Activated CD4-positive, alpha-beta T cell treated with anti-CD3 and anti-CD28 coated beads, Interleukin-2, Interleukin-6, amounts not matched to agents 100 ng/mL and 50 ng/mL, durations not matched to agents 16 hours and 8 hours (primary cell): ENCODE measurements around the gene PHF20.
"Not testable (repeated sequence)": the region's sequence is repeated elsewhere in the genome, so short reads cannot be mapped to it uniquely, and the experiment has no call there.

Experiments used
- DNase-seq: peaks from one replicate; pipeline ENCODE4 v3.0.0-alpha.2; 2020

PHF20 gene

GRCh38 chr20:35842361-35842760, 70.5 kb downstream of the PHF20 start:
- DNase-seq, result no peak

DNA sequence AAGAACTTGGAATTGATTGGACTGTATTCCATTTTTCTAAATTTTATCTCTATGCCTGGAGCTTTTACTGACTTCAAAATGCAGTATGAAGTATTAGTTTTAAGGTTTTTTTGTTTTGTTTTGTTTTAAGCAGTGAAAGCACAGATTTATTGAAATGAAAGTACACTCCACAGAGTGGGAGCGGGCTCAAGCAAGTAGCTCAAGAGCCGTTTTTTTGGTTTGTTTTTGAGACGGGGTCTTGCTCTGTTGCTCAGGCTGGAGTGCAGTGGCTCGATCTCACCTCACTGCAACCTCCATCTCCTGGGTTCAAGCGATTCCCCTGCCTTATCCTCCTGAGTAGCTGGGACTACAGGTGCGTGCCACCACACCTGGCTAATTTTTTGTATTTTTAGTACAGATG, 72.1 kb downstream of the PHF20 start:
- not testable (repeated sequence) for DNase-seq

- no peak for DNase-seq
Measured at GRCh38 chr20:35845561-35845960, 73.7 kb downstream of the PHF20 start.

DNA sequence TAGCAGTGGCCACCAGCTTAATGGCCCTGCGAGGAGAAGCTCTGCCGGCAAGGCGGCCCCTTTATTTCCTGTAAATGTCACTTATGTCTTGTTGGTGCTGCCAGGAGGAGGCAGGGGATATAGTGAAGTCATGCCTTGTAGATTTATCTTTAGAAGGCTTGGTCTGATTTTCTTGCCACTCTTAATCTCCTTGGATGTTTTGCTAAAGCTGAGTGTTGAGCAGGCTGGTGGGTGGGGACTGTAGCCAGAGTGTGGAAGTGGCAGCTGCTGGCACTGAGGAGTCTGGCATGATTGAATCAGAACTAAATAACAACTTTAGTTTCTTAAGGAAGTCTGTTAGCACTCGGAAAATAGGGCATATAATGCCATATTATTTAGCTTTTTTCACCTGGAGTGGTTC, 77.9 kb downstream of the PHF20 start:
- no peak for DNase-seq

GRCh38 chr20:35851659-35852058, 79.8 kb downstream of the PHF20 start:
- not testable (repeated sequence) for DNase-seq

GRCh38 chr20:35854713-35855348, 83.0 kb downstream of the PHF20 start:
- no peak for DNase-seq

DNA sequence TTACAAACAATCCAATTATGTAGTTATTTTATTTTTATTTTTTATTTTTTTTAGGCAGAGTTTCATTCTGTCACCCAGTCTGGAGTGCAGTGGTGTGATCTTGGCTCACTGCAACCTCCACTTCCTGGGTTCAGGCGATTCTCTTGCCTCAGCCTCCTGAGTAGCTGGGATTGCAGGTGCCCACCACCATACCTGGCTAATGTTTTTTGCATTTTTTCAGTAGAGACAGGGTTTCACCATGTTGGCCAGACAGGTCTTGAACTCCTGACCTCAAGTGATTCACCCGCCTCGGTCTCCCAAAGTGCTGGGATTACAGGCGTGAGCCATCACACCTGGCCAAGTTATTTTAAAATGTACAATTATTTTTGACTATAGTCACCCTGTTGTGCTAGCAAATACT, 83.8 kb downstream of the PHF20 start:
- DNase-seq, result not testable (repeated sequence)

DNA sequence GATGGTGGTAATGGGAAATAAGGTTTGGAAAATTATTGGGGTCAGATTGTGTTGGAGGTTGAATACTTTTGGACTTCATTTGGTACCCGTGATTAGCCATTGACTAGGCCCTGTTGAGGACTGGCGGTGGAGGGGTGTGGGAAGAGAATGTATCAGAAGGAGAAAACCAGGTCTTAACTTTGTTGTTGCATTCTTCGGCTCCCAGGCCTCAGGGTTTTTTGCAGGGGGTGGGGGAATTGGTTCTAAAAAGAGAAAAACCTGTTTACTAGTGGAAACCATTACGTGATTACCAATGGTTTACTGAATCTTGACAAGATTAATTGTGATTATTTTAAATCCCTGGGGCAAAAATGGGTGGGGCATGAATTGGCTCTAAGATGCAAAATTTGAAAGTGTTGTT, 85.1 kb downstream of the PHF20 start:
- no peak for DNase-seq

- DNase-seq, result no peak
Measured at GRCh38 chr20:35866418-35867202, 94.8 kb downstream of the PHF20 start.

GRCh38 chr20:35870541-35871258, 98.9 kb downstream of the PHF20 start:
- DNase-seq, result no peak

DNA sequence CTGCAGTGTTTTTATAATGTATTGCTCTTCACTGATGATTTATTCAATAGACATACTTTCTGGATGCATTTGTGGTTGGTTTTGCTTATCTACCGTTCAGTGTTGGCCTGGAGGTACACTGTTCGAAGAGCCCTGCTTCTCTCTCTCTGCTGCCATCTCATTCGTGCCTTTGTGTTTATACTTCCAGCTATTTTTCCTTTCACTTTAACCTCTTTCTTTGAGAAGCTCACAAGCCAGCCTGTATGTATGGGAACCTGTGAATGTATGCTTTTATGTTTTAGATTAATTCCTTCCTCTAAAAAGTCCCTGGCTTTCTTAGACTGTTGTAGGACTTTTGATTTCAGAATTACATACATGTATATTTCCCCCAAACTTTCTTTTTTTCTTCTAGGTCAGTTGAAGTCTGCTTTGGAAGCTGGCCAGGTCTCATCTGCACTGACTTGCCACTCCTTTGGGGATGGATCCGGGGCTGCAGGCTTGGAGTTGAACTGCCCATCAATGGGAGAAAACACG, 99.5 kb downstream of the PHF20 start:
- DNase-seq, result no peak

- no peak for DNase-seq
Measured at GRCh38 chr20:35876033-35876320, 104.2 kb downstream of the PHF20 start.

DNA sequence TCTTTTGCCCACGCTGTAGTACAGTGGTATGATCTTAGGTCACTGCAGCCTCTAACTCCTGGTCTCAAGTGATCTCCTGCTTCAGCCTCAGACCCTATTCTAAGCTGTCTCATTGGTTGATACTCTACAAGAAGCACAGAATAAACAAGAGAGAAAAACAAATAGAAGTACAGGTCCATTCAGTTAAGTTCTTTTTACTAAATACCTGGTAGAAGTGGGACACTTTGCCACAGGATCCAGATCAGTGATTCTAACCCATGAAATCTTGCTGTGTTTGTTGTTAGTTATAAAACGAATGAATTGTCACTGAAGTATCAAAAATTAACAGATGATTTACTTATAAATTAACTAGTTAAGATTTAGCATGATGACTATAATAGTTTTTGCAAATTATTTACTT, 105.8 kb downstream of the PHF20 start:
- no peak for DNase-seq

DNA sequence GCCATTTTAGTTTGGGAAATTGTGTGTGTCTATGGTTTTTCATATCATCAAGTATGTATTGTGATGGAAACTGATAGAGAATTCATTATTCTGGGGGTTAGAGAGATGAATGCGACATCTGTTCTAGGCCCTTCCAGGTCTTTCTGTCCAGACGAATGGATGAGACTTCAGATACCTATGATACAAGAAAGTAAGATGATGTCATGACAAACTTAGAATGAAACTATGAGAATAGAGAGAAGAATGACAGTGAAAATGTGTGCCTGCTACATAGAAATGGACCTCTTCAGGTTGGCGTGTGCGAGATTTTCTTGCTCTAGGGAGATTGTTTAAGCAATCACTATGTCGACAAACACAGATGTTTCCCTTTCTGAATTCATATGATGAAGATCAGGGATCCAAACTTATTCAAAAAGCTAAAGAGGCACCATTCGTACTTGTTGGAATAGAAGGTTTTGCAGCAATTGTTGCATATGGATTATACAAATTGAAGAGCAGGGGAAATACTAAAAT, 106.4 kb downstream of the PHF20 start:
- no peak for DNase-seq

GRCh38 chr20:35881676-35882075, 109.9 kb downstream of the PHF20 start:
- DNase-seq, result no peak

DNA sequence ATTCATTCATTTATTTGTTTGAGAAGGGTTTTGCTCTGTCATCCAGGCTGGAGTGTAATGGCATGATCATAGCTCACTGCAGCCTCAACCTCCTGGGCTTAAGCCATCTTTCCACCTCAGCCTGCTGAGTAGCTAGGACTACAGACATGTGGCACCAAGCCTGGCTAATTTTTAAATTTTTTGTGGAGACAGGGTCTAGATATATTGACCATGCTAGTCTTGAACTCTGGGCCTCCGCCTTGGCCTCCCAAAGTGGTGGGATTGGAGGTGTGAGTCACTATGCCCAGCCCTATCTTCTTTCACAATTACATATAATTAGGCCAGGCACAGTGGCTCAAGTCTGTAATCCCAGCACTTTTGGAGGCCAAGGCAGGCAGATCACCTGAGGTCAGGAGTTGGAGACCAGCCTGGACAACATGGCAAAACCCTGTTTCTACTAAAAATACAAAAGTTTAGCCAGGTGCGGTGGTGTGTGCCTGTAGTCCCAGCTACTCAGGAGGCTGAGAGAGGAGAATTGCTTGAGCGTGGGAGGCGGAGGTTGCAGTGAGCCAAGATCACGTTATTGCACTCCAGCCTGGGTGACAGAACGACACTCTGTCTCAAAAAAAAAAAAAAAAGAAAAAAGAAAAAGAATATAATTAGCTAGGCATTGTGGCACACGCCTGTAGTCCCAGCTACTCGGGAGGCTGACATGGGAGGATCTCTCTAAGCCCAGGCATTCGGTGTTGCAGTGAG, 110.8 kb downstream of the PHF20 start:
- not testable (repeated sequence) for DNase-seq

- DNase-seq, result no peak
Measured at GRCh38 chr20:35883336-35883777, 111.5 kb downstream of the PHF20 start.

DNA sequence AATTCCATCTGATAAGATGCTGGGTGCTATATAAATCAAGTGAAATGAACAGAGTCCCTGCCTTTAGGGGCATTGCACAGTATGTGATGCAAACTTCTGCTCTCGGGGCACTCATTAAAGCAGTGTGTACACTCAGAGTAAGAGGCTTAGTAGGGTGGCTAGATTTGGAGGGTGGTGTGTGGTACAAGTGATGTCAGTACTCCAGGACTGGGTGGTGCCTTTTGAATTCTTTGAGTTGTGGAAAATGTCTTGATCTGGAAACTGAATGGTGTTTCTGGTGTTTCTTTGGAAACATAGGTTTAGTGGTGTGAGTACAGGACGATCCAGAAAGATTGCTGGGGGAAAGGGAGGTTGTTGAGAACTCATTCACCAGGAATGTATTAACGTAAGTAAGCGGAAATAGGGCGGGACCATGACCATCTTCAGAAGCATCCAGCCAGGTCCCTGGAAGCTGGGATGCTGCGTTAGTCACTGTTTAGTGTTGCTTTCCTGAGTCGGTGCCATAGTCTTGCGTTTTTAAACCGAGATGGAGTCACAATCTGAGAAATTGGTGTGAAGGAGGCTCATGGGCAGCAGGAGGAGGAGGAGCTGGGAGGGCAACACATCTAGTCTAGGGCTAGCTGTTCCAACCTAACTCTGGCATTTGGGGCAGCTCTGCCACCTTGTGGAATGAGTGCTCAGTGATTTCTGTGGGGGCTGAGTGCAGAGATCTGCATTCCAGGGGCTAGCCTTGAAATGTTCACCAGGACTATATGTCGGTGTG, 112.1 kb downstream of the PHF20 start:
- peak; percentile 54 for DNase-seq

GRCh38 chr20:35884541-35884865, 112.7 kb downstream of the PHF20 start:
- no peak for DNase-seq

- no peak for DNase-seq
Measured at GRCh38 chr20:35885212-35885611, 113.4 kb downstream of the PHF20 start.

- no peak for DNase-seq
Measured at GRCh38 chr20:35886537-35886936, 114.7 kb downstream of the PHF20 start.

DNA sequence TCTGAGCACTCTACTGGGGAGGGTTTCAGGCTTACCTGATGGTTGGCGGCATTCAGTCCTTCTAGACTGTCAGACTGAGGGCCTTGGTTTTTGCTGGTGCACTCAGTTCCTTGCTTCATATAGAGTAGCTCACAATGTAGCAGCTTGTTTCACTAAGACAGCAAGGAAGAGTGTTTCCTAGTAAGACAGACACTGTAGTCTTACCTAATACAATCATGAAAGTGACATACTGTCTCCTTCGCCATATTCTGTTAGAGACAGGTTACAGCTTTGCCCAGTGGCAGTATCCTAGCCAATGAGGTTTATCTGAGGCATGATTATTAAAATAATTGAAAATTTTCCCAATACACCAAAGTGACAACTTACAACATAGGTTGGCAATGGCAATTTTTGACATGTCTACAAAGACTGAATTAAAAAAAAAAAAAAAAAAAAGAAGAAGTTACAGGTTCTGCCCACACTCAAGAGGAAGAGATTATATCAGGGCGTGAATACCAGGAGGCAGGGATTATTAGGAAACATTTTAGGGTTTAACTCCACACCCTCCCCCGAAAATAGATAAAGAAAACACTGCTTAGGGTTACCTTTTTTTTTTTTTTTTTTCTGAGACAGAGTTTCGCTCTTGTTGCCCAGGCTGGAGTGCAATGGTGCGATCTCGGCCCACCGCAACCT, 115.7 kb downstream of the PHF20 start:
- no peak for DNase-seq
